ENCODE measurements around the gene PRRT2.

Gene PRRT2

DNA sequence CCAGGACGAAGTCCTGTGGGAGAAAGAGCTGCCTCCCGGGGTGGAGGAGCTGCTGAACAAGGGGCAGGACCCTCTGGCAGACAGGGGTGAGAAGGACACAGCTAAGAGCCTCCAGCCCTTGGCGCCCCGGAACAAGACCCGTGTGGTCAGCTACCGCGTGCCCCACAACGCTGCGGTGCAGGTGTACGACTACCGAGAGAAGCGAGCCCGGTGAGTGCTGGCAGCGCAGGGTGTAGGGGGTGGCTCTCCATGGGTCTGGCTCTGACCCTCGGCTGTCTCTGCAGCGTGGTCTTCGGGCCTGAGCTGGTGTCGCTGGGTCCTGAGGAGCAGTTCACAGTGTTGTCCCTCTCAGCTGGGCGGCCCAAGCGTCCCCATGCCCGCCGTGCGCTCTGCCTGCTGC is 29.6 kb downstream of the PRRT2 start:
- TF ChIP-seq, protein P1, sequence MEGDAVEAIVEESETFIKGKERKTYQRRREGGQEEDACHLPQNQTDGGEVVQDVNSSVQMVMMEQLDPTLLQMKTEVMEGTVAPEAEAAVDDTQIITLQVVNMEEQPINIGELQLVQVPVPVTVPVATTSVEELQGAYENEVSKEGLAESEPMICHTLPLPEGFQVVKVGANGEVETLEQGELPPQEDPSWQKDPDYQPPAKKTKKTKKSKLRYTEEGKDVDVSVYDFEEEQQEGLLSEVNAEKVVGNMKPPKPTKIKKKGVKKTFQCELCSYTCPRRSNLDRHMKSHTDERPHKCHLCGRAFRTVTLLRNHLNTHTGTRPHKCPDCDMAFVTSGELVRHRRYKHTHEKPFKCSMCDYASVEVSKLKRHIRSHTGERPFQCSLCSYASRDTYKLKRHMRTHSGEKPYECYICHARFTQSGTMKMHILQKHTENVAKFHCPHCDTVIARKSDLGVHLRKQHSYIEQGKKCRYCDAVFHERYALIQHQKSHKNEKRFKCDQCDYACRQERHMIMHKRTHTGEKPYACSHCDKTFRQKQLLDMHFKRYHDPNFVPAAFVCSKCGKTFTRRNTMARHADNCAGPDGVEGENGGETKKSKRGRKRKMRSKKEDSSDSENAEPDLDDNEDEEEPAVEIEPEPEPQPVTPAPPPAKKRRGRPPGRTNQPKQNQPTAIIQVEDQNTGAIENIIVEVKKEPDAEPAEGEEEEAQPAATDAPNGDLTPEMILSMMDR (IDR thresholded peaks at IDR 0.05; ENCODE audit: insufficient read depth, missing control alignments), result no peak
- DNase-seq (ENCODE audit: insufficient read length, low spot score), result no peak
- no peak for FAIRE-seq

DNA sequence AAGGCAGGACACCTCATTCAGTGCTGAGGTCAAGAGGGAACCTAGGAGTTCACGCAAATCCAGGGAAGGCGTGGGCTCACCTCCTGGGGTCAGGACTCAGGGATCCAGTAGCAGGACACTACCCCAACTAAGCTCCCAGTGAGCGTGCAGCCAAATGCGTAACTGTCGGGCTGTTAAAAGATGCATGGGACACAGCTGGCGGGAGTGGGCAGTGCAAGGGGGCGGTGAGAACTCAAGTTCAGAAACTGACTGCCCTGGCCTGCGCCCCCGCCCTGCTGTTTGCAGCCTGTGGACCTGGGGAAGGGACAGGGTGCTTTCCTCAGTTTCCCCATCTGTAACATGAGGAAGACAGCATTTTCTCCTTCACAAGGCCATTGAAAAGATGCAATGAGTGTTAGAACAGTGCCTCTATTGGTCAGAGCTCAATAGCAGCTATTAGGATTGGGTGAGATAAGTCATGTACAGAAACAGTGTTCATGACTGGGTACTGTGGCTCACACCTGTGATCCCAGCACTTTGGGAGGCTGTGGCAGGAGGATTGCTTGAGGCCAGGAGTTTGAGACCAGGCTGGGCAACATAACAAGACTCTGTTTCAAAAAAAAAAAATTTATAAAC is 30.8 kb downstream of the PRRT2 start:
- FAIRE-seq (no peak), DNase-seq (ENCODE audit: insufficient read length, low spot score) (no peak)
- TF ChIP-seq, protein P1 (IDR thresholded peaks at IDR 0.05; ENCODE audit: insufficient read depth, missing control alignments), result no peak

DNA sequence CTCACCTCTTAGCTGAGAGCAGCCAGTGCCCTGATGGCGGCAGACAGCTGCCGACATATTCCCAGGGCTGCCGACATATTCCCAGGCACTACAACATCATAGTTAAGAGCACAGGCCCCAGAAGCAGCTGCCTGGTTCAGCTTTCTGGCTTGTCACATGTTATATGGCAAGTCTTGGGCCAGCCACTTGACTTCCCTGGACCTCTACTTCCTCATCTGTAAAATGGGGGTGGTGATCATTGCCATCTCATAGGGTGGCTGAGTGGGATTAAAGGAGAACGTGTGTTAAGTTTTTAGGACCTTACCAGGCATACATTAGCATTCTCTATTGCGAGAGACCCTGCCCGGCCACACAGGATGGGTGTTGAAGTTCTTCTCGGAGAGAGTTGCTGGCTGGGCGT is 31.9 kb downstream of the PRRT2 start:
- DNase-seq (ENCODE audit: insufficient read length, low spot score) (no peak), FAIRE-seq (no peak)
- TF ChIP-seq, protein P1 (IDR thresholded peaks at IDR 0.05; ENCODE audit: insufficient read depth, missing control alignments), result no peak

DNA sequence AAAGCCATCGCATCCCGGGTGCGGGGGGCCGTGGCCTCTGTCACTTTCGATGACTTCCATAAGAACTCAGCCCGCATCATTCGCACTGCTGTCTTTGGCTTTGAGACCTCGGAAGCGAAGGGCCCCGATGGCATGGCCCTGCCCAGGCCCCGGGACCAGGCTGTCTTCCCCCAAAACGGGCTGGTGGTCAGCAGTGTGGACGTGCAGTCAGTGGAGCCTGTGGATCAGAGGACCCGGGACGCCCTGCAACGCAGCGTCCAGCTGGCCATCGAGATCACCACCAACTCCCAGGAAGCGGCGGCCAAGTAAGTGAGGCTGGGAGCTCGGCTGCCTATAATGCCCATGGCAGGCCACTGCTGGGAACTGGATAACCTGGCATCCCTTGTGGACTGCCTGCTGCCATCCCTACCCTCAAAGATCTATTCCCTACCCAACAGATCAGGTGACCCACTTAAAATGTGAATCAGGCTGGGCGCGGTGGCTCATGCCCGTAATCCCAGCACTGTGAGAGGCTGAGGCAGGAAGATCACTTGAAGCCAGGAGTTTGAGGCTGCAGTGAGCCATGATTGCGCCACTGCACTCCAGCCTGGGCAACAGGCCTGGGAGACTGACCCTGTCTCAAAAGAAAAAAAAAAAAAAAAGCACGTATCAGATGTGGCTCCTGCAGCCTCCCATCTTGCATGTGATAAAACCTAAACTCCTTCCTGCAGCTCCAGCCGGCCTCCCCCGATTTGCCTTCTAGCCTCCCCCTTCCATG is 32.8 kb downstream of the PRRT2 start:
- DNase-seq (ENCODE audit: insufficient read length, low spot score) (no peak), FAIRE-seq (no peak)
- TF ChIP-seq, protein P1 (IDR thresholded peaks at IDR 0.05; ENCODE audit: insufficient read depth, missing control alignments), result no peak

DNA sequence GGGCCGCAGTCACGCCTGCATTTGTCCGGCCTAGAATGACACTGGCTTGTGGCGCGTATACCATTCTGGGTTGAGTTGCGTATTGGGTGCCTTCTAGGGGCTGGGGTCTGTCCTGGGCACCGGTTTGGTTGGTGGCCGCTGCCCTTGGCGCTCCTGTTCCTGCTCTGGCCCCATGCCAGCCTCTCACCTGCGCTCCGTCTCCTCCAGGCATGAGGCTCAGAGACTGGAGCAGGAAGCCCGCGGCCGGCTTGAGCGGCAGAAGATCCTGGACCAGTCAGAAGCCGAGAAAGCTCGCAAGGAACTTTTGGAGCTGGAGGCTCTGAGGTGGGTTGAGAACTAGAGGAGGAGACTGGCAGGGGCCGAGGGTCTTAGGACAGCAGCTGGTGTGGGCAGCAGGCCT is 33.7 kb downstream of the PRRT2 start:
- no peak for FAIRE-seq
- DNase-seq (ENCODE audit: insufficient read length, low spot score), result no peak

DNA sequence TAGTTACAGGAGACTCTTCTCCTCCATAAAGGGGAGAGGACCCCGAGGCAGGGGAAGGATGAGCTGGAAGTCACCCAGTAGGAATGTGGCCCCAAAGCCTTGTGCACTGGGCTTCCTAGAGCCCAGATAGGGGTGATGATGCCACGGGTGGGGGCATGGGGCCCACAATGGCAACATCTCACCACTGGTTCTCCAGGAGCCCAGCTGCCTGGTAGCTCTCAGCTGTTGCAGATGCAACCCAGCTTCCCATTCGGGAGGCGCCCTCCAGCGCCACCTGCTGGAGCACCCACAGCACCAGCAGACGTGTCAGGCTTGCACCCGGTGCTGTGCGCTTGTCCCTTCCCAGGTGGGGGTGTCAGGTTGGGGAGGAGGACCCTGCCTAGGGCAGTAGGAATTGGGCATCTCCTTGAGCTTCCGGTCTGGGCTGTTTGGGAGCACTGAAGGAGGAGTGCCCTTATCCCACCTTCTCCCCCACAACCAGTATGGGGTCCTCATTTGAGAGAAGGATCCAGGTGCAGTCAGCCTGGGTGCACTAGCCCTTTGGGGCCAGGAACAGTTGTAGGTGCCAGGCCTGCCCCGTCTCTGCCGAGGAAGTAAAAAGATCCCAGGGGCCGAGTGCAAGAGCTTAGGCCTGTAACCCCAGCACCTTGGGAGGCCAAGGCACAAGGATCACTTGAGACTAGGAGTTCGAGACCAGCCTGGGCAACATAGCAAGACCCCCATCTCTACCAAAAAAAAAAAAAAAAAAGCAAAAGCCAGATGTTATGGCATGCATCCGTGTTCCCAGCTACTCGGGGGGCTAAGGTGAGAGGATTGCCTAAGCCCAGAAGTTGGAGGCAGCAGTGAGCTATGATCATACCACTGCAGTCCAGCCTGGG is 36.7 kb downstream of the PRRT2 start:
- TF ChIP-seq, protein P1 (IDR thresholded peaks at IDR 0.05; ENCODE audit: insufficient read depth, missing control alignments), result peak; percentile 76
- no peak for FAIRE-seq
- peak; percentile 75 for DNase-seq (ENCODE audit: insufficient read length, low spot score)

More for the DNA sequence above, 33.7 kb downstream of the PRRT2 start:
- TF ChIP-seq, protein P1 (IDR thresholded peaks at IDR 0.05; ENCODE audit: insufficient read depth, missing control alignments), result no peak
